NCI-H1048 (cell line): ENCODE data around the gene TBK1.

Experiments used
- DNase-seq: peaks from one replicate; lab custom pipeline; 2025; lab: John Stamatoyannopoulos, UW

The TBK1 gene

DNA sequence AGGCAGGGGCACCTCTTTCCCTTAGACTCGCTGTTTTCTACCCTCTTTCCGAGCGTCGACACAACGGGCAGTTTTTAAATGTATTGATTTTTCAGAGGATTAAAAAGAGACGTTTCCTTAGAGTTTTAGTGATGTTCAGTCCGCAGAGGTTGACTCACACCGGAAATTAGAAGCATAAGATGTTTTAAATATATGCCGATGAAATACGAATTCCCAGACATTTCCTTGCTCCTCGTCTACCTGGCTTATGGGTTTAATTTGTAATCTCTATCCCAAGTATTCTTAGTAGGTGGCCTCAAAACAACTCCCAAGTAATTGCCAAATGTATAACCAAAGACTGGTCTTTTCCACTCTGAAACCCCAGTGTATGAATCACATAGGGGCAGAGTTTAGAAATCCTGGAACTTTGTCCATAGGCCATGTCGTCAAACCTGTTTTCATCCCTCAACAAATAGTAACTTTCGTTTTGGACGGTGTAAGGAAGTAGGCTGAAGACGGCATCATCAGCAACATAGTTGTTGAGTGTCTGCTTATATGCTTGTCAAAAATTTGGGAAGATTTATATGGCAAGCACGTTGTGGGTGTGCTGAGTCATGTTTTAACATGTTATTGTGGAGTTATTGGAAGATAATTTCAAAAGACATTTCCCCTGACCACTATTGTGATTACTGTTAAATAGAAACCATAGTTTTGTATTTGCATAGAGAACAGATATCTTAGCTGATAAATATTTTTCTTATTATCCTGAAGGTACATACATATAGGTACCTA is 824 bp downstream of the TBK1 start:
- DNase-seq: peak; percentile 5

DNA sequence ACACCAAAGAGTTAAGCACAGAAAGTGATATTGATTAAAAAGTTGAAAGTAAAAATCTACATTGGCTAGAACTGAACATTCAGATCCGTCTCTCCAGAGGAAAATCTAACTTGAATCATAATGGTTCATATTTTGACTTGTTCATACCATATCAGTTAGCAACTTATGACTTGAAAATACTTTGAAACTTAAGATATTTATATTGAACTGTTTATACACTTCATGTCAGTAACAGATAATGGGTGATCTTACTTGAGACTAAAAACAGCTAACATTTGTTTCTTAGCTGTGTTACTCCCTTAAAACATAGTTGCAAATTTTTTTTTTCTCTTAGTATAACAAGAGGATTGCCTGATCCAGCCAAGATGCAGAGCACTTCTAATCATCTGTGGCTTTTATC is 3.6 kb downstream of the TBK1 start:
- DNase-seq: no peak

DNA sequence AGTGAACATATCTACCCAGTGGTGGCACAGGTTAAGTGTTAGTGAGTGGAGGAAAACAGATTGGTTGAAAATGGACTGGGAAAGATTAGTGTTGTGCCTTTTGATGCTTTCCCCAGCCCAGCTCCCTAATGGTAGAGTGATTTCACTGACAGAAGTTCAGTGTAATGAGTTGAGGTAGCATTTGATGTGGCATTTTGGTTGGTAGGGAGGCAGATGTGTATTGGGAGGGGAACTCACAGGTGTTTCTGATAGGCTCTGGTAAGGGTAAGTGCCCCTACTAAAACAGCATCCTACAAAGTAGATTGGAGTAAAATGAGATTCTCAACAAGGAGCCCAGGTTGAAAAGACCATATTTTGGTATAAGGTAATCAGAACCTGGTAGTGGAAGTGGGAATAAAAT is 4.2 kb downstream of the TBK1 start:
- no peak for DNase-seq

DNA sequence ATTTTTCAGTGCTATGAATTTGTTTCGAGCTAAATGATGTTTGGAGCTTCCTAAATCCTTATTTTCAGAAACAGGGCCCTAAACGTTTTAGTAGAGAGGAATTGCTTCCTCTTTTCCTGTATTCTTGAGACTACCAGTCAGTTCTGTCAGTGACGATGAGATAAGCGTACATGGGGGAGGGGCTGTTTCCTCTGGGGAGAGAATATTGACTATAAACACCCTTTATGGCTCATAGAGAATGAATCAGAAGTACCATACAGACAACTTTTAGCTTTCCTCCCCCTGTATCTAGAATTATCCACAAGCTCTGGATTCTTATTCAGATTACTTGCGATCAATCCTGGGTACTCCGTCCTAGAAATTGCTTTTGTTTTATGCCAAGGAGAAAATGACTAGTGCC is 5.1 kb downstream of the TBK1 start:
- no peak for DNase-seq

DNA sequence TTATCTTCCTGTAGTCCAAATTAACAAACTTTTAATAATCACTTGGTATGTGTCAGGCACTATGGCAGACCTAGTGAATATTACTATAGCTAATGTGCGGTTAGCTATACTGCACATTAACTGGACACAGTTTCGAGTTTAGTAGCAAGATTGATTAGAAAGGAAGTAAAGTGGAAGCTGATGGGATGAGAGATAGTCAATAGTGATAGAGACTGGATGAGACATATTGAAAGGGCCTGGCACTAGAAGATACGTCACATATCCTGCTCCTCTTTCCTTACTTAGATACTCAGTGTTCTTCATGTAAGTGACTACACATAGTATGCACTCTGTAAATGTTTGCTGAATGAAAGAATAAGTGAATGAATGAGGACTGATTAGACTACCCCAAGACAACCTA is 5.5 kb downstream of the TBK1 start:
- DNase-seq: no peak

DNA sequence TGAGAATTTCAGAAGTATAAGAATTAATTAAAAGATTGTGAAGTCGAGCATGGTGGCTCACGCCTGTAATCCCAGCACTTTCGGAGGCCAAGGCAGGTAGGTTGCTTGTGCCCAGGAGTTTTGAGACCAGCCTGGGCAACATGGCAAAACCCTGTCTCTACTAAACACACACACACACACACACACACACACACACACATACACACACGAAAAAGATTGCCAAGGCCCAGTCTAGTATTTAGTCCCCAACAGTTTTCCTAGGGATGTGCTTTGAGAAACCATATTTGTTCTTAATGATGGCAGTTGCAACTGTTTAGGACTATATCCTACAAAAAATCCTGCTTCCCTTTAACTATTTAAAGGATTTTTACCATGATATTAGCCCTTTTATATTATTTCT is 6.0 kb downstream of the TBK1 start:
- DNase-seq: no peak

DNA sequence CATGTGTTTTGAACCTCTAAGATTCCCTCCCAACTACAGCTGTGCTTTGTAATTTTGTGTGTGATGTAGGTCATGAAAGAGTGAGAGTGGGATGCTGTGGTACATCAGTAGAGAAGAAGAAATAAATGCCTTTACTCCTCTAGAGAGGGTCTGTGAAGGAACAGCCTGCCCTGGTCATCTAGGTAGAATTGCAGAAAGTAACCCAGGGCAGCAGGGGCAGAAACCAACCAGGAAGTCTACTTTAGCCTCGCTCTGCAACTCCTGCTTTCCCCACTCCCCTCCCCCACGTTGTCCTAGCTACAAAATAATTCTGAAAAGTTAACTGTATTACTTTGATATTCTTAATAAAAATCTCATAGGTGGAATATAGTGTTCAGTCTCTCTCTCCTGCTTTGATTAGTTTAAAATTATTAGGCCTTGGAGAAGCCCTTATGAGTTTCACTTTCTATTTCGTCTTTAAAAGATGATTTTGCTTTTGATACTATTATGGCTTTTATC is 7.5 kb downstream of the TBK1 start:
- DNase-seq: no peak

DNA sequence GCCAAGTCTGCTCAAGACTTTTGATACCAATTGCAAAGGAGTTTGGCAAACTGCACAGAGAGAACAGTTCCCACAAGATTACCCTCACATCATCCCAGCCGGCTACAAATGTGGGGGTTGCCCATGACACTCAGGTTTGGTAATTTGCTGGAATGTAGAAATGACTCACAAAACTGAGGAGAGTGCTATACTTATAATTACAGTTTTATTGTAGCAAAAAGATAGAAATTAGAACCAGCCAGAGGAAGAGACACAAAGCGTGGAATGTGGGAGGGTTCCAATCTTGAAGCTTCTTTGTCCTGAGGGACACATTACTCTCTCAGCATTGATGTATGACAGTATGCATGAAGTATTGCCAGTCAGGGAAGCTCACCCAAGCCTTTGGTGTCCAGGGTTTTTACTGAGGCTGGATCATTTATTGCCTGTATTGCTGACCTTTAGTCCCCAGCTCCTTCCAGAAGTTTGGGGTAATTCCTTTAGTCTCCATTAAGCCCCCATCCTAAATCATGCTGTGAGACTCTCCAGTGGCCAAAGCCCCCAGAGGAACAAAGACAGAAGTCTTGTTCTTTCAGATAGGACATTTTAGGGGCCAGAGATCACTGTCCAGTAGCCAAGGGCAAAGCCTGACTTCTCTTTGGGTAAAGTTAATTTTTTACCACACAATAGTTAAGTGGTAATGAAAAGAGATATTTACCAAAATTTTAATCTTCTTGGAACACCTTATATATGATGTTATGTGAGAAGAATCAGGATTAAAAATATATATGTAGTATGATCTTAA is 9.9 kb downstream of the TBK1 start:
- DNase-seq: no peak

DNA sequence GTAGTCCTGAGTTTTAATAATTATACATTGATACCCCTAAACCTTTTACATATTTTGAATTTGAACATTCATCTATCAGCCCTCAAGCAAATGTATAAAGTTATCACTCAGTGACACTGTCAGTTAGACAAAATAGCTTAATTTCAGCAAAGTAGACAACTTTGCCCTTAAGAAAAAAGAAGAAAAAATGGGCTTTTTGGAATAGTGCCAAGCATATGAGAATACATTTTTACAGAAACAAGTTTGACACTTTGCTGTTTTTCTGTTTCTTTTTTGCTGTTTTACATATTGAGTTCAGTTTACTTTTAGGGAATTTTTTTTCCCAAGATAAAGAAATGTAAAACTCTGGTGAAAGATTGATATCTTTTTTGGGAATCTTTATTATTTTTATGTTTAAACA is 14.3 kb downstream of the TBK1 start:
- no peak for DNase-seq

DNA sequence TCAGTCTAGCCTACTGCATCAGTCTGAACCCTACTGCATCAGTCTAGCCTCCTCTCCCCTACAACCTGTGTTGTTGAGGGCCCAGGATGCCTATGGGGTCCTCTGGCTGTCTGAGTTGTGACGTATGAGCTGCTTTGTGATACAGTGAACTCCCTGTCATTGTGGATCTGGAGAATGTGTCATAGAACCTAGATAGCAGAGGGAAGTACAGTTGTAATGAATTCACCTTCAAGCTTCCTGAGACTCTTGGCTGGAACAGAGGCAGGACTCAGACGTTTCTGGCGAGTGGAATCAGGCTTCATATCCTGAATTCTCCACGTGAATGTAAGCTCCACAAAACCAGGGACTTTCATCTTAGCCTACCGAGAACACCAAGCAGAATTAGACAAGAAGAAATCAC is 17.0 kb downstream of the TBK1 start:
- no peak for DNase-seq

DNA sequence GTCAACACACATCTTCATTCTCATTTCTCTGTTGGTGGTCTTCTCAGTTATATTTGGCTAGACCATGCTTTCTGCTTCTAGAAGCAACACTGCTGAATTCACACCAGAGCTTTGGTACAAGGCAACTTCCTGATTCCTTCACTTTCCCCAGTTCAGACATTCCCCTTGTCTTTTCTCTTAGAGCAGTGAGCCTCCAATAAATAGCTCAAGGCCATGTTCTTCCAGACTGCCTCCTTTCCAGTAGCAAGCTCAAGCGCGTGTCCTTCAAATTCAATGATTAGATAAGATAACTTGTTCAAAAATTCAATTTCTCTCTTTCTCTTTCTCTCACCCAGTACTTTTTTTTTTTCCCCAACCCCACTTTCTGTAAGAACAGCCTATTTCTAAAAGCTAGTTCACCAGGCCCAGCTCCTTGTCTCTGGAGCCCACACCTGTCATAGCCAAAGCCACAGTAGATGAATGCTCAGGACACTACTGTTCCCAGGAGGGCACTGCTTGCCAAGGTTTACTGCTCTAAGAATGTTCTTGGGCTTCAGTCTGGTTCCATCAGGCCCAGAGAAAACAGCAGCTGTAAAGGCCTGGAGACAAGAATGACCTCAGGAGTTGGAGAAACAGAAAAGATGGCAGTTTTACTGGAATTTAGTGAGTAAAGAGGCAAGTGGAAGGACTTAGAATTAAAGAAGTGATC is 17.7 kb downstream of the TBK1 start:
- DNase-seq: no peak

DNA sequence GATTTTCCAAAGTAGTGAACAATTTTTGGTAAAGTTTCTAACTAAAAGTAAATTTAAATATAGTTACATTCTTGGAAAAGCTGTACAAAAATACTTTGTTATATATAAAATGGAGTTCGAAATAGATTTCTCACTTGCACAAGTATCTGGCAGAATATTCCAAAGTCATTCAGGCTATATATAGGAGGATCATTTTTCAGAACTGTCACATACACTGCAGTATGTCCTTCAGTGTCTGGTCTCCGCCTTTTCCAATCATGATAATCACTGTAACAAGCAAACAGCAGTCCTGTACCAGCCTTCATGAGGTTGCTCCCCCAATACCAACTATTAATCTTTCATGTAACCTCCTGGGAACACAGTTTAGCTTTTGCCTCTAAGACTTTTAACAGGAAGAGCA is 18.6 kb downstream of the TBK1 start:
- DNase-seq: no peak

DNA sequence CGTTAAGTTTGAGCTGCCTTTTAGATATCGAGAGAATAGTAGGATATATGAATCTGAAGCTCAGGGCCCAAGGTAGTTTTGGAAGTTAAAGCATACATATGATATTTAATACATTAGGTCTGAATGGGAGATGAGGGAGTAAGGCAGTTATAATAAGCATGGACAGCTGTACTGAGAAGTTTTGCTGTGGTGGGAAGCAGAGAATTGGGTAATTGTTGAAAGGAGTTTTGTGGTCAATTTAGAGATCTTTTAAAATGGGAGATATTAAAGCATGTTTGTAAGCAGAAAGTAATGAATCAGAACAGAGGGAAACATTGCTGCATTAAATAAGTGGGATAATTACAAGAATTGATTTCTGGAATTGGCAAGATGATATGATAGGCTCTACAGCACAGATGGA is 21.3 kb downstream of the TBK1 start:
- no peak for DNase-seq

DNA sequence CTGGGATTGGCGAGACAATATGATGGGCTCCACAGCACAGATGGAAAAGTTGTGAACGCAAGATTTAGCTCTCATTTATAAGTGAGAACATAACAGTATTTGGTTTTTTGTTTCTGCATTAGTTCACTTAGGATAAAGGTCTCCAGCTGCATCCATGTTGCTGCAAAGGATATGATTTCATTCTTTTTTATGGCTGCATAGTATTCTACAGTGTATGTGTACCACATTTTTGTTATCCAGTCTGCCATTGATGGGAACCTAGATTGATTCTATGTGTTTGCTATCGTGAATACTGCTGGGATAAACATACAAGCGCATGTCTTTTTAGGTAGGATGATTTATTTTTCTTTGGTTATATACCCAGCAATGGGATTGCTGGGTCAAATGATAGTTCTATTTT is 23.6 kb downstream of the TBK1 start:
- DNase-seq: no peak

DNA sequence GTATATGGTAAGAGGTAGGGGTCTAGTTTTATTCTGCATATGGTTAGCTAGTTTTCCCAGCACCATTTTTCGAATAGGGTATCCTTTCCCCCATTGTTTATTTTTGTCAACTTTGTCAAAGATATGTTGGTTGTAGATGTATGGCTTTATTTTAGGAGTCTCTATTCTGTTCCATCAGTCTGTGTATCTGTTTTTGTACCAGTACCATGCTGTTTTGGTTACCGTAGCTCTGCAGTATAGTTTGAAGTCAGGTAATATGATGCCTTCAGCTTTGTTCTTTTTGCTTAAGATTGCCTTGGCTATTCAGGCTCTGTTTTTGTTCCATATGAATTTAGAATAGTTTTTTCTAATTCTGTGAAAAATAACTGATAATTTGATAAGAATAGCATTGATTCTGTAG is 24.9 kb downstream of the TBK1 start:
- DNase-seq: no peak

DNA sequence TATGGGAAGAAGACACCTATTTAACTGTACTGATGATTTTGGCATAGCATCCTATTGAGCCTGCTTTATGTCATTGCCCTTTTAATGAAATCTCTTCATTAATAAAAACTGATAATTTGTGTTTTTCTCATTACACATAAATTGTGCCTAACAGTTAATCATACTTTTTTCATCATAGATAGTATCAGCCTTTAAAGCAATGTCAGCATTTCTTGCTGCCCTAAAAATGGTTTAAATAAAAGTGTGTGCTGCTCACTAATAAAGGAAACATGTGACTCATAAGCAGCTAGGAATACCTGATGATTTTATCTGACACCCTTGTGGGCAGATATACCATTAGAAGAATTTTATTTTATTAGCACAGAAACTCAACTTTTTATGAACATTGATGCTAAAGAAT is 26.7 kb downstream of the TBK1 start:
- no peak for DNase-seq

DNA sequence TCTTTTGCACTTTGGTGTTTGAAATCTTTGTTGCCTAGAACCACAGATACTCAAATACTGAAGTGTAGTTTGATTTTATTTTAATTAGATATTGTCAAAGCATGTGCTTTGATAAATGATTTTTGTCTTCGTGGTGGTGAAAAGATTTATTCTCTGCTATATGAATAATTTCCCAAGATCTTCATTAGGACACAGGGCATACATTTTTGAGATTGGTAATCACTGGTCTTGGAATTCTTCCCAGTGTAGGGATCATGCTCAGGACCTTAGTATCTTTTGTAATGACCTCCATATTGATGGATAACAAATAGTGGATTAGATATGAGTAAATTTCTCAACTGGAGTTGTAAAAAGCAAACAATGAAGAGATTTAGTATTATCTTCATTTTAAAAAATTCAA is 28.2 kb downstream of the TBK1 start:
- no peak for DNase-seq

DNA sequence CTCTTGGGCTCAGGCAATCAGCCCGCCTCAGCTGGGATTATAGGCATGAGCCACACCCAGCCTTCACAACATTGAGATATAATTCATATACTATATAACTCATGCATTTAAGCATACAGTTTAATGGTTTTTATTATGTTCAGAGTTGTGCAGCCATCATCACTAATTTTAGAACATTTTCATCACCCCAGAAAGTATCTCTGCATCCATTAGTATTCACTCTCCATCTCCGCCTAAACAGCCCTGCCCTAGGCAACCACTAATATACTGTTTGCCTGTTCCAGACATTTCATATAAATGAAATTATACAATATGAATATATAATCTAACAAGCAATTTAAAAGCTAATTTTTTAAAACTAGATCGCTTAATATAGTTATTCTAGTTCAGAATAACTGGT is 34.7 kb downstream of the TBK1 start:
- DNase-seq: no peak

DNA sequence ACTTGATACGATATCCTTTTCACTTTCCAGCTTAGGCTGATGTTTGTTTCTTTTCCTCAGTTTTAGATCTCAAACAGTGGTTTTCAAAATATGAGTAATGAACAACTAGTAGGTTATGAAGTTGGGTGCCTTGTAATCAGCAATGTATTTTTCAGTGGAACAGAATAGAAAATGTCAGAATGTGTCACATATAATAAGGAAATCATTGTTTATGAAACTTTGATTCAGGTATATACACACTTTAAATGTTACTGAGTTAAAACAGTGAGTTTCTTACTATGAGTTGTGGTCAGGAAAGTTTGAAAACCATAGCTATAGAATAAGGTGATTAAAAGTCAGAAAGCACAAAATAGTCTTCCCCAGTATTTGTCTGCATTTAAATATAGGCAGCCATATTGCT is 39.8 kb downstream of the TBK1 start:
- no peak for DNase-seq

DNA sequence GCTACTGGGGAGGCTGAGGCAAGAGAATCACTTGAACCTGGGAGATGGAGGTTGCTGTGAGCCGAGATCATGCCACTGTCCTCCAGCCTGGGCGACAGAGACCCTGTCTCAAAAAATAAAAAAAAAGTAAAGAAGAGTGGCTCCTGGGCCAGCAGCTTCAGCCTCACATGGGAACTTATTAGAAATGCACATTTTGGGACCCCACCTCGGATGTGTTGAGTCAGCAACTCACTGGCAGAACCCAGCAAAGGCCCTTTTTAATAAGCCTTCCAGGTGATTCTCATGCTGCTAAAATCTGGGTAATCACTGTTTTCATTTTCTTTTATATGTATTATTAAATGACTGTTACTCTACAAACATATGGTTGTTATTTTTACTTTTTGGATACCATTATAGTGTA is 41.6 kb downstream of the TBK1 start:
- no peak for DNase-seq

DNA sequence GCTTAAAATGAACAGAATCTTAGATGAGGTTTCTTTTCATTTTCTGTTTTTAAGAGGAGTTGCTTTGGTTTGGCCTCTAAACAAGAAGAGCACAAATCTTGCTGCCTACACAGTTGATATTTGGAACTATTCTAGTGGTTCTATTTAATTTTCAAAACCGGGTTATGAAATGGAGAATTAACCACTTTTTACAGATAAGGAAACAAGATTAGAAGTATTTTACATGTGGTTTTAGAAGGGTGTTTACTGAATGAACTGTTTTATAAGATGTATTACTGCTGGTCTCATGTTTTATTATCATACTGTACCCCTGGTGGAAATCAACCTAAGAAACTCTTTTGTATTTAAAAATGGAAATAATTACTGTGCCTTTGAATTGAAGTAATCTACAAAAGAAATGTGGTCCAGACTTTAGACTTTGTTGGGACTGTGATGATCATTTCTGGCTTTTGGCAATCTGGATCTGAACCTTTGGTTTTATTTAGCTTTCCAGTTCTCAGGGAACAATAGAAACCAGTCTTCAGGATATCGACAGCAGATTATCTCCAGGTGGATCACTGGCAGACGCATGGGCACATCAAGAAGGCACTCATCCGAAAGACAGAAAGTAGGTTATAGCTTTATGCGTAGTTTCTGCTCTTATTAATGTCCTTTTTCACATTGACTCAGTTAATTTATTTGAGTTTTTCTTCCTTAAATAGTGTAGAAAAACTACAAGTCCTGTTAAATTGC is 43.2 kb downstream of the TBK1 start:
- no peak for DNase-seq

DNA sequence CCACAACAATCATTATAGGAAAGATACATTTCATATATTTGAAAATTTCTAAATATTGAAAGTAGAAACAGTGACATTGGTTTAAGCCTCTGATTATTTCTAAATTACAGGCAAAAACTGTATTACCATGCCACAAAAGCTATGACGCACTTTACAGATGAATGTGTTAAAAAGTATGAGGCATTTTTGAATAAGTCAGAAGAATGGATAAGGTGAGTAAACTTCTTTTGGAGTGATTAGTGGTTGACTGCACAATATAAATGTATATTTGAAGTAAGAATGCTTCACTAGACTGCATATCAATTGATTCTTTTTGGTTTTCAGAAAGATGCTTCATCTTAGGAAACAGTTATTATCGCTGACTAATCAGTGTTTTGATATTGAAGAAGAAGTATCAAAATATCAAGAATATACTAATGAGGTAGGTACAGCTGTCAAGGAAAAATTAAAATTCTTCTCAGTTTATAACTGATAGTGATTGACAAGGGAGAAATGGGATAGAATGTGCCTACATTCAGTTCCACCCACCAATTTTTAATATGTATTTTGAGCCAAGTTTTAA is 45.0 kb downstream of the TBK1 start:
- DNase-seq: no peak
